Kasumi-1 (cell line): Measurements from ENCODE around the gene SPDYE16.
"Not testable (repeated sequence)": the region's sequence is repeated elsewhere in the genome, so short reads cannot be mapped to it uniquely, and the experiment has no call there.

ENCODE experiments used
- DNase-seq, 2 experiments: peaks; one replicate each; lab custom pipeline; 2025; lab: John Stamatoyannopoulos, UW

SPDYE16 gene

DNA sequence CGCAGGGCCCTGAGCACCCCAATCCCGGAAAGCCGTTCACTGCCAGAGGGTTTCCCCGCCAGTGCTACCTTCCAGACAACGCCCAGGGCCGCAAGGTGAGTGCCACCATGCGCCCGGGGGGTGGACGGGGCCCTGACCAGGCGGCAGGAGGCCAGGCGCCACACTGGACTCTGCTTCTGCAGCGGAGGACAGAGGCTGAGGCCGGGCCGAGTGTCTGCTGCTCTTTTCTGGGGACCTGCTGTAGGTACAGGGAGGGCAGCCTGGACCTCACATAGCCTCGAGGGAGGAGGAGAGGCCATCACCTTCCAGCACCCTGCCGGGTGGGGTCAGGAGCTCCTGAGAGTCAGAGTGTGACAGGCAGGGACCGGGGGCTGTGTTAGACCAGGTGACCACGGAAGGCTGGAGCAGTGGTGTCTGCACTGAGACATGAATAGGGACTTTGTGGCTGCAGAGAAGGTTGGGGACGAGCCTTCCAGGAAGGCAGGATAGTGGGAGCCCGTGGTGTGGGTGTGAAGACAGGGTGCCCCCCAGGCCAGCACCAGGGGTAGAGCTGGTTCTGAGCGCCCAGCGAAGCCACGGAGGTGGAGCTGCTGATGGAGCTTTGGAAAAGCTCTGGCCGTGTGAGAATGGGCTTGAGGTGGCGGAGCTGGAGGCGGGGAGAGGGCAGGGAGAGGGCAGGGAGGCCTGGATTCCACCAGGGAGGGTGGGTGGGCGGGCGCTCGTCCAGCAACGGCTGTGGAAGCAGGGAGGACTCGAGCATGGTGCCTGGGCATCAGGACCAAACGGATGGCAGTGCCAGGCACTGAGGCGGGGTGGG is 38.5 kb downstream of the SPDYE16 start:
- not testable (repeated sequence) for DNase-seq

DNA sequence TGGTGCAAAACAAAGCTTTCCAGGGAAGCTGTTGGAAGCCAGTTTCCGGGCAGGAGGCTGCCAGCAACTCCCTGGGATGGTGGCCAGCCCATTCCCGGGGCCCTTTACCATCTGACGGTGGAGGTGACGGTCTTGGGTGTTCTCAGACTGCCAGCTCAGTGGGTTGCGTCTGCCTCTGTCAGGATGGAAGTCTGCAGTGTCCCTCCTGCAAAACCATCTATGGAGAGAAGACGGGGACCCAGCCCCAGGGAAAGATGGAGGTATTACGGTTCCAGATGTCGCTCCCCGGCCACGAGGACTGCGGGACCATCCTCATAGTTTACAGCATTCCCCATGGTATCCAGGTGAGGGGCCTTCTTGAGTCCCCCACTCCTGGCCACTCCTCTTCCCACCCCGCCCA is 39.9 kb downstream of the SPDYE16 start:
- DNase-seq = not testable (repeated sequence)

DNA sequence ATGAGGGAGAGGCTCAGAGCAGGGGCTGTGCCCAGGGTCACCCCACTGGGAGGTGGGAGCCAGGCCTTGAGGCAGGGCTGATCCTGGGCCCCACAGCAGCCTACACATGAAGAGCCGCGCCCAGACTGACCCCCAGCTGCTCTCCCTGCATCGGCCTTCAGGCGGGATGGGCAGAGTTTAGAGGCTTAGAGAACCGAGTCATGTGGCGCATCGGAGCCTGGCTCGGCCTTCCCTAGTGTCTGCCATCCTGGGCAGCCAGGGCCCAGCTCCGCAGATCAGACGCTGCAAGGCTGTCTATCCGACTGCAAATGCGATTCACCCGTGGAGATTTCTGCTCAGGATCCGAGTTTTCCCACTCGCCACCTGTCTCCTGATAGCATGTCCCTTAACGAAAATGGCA is 40.3 kb downstream of the SPDYE16 start:
- DNase-seq = not testable (repeated sequence)

DNA sequence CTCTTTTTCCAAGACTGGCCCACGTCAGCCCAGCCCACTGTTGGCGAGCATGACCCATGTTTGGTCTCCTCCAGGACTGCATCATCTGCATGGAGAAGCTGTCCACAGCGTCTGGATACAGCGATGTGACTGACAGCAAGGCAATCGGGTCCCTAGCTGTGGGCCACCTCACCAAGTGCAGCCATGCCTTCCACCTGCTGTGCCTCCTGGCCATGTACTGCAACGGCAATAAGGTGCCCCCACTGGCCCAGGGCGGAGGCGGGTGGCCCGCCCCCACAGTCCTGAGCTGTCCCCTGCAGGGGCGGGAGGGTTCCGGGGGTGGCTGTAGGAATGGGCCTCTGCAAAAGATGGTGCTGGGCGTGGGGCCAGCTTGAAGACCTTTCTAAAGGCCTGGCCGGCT is 40.9 kb downstream of the SPDYE16 start:
- not testable (repeated sequence) for DNase-seq

DNA sequence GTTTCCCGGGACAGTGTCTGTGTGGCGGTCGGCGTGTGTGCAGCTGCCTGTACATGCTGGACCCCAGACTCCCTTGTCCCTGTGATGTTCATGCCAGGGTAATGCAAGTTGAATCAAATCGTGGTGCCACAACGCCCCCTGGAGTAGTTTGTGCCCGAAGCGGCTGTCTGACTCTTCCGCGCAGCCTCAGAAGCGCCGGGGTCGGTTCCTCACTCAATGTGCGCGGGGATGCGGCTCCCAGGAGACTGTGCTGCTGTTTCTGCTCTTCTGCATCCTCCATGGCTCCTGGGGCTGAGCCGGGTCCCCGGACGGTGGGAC is 43.2 kb downstream of the SPDYE16 start:
- DNase-seq = not testable (repeated sequence)

DNA sequence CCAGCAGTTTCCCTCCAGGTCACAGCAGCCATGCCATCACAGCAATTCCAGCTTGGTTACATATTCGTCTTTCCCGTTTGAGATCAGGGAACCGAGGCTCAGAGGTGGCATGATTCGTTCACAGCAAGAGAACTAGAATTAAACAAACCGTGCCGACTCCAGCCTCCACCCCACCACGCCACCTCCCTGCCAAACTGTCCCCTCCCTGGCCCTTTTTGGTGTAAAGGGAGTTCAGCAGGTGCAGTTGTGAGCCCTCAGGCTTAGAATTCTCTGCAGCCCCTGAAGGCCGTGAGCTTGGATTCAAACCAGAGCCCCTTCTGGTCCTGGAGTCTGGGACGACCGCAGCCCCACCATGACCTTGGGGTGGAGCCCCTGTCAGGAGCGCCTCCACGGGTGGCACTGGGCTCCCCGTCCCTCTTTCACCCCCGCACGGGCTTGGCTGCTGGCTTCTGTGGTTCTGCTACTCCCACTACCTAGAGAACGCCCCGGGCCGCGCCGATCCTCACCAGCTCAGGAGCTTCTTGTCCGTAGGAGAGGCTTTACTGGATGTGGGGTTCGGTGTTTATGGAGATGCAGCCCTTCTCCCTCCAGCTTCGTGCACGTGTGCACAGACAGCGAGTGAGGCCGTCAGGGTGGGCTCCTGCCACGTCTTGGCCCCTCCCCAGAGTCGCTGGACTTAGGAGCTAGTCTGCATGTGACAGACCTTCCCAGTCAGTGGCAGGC is 43.7 kb downstream of the SPDYE16 start:
- not testable (repeated sequence) for DNase-seq

DNA sequence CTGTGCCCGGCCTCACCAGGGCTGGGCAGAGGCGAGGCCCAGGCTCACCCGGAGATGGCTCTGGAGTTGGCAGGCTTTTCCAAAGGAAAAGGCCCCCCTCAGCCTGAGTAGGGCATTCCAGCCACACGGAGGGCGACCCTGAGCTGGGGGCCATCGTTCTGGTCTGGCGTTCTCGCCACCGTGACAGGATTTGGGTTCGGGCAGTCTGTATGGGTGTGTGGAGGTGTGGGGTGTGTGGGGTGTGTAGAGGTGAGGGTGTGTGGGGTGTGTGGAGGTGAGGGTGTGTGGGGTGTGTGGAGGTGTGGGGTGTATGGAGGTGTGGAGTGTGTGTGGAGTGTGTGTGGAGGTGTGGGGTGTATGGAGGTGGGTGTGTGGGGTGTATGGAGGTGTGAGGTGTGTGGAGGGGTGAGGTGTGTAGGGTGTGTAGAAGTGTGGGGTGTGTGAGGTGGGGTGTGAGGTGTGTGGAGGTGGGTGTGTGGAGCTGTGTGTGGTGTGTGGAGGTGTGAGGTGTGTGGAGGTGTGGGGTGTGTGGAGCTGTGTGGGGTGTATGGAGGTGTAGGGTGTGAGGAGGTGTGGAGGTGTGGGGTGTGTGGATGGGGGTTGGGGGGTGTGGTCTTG is 44.4 kb downstream of the SPDYE16 start:
- not testable (repeated sequence) for DNase-seq

DNA sequence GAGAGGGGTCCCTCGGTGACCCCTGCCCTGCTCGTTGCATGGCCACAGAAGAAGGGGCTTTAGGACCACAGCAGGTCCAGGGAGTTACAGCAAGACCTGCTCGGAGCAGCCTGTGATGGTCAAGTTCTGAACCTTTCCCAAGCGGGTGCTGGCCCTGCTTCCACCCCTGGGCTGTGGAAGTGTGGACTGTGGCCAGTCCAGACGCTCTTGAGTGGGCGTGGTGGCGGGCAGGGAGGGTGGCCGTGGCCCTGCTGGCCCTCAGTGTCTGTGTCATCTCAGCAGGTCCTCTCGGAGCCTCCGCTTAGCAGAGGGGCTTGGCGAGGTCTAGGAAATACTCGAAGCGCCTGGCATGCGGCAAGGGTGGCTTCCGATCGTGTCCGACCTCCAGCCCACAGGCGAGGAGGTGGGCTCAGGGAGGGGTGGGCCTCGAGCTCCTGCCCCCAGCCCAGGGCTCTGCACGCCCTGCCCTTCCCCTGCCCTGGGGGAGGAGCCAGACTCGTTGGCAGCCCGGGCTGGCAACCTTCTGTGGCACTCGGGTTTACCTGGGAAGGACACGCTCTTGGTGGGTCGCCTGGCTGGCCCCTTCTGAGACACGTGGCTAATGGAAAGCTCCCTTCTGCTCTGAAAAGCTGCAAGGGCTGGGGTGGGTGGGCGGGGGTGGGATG is 45.0 kb downstream of the SPDYE16 start:
- not testable (repeated sequence) for DNase-seq

DNA sequence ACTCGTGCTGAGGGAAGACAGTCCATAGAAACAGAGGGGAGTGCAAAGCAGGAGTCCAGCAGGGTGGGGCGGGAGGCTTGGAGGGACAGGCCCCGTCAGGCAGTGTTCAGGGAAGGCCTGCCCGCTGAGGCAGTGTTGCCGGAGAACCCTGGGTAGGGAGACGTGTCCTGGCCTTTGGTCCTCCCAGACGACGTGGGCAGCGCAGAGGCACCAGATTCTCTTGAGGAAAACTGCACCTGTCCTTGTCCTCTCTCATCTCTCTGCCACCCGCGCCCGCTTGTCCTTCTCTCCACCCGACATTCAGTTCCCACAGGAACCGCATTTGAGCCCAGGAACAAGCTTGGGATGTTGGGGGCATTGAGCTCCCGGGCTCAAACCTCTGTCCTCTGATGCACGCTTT is 47.4 kb downstream of the SPDYE16 start:
- not testable (repeated sequence) for DNase-seq

DNA sequence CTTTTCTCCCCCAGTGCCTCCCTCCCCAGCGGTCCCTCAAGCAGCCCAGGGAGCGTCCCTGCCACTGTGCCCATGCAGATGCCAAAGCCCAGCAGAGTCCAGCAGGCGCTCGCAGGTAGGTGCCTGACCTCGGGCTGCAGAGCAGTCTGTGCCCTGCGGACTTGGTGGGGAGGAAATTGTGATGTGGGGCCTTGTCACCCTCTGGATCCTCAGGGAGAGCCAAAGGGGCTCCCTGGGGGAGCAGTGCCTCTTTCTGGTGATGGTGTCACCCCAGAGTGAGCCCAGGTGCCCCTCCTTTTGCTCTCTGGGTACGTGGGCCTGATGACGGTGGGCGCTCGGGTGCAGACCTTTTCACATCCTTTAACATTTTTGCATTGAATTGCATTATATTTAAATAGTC is 51.0 kb downstream of the SPDYE16 start:
- not testable (repeated sequence) for DNase-seq

DNA sequence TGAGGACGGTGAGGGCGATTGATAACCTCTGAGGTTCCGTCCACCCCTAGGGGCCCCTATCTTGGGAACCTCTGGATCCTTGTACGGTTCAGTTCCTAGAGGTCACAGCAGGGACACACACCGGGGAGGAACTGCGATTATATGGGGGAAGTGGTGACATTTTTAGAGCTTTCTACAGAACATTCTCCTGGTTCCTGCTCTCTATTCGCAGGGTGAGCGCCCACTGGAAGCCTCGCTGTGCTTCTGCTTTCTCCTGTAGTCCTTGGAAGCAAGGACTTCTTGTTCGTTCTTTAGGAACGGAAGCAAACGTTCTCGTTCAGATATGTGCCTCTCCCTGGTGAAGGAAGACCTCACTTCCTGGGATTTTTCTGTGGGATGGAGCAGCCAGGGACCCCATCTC is 55.1 kb downstream of the SPDYE16 start:
- DNase-seq = not testable (repeated sequence)

DNA sequence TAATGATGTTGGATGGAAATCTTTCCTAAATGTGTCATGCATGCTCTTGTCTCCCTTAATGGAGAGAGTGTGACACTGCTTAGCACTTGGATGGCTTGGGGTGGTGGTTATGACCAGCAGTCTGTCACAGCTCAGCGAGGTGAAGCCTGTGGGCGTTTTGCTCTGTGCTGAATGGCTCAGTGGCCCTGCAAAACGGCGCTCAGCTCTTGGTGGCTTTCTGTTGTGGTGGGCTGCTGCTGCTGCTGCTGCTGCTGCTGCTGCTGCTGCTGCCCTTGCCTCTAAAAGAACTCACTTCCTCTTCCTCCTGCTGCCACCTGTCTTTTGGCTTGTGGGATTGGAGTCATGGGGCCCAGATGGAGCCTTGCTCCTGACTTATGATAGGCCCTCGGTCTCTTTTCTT is 56.5 kb downstream of the SPDYE16 start:
- not testable (repeated sequence) for DNase-seq

DNA sequence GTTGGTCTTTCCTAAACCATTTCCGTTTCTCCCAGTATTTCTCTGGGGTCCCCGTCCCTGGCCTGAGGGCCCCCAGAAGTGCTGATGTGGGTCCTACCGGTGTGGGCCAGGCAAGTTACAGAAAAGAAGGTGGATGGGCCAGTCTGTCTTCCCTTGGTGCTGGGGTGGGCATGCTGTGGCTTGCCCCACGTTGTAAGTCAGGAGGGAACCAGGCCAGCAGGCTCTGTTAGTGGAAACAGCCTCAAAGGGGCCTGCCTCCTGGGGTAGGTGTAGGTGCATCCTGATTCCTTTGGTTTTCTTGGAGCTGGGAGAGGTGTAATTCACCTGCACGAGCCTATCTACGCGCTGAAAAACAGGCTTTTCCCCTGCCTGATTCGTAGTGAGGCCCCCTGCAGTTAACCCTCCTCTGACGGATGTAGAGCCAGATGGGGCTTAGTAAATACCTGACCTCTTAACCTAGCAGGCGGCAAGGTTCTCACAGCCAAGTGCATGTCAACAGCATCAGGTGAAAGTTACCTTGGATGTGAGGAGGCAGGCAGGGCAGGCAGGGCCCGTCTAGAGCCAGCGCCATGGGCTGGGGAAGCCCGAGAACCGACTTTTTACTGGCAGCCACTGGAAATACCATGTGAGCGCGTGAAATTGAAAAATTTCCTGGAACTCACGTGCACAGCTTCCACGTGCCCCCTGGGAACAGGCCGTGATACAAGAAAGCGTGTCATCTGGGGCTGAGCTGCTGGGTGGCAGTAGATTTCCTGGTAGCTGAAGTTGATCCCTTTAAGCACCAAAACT is 57.1 kb downstream of the SPDYE16 start:
- DNase-seq = not testable (repeated sequence)

DNA sequence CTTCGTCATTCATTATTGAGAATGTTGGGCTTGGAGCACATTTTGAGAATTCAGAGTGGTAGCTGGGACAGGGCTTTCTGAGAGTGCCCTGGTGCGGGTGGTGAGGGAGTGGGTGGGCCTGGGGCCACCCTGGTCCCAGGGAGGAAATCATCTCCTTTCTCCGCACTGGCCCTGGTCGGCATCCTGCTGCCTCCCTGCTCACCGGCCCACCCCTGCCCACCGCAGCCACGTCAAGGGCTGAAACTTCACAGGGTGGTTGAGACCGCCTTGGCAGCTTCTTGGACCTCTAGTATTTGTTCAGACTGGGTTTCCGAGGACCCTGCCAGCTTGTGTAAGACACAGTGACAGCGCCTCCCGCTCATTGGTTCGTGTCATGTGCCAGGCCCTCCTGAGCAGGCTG is 58.6 kb downstream of the SPDYE16 start:
- not testable (repeated sequence) for DNase-seq

DNA sequence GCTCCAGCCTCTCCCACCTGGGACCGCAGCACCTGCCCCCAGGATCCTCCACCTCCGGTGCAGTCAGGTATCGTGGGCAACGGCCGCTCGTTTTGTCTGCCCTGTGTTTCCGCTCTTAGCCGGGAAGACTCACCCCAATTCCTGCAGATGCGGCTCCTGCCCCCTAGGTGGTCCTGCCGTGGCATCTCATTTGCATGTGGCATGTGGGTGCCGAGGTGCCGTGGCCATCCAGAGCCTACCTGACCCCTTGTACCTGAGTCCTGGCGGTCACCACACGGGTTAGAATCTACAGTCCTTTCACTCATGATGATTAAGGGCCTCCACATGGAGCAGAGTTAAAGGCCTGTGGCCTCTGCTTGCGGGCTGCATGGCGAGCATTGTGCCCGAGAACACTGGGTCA is 60.0 kb downstream of the SPDYE16 start:
- not testable (repeated sequence) for DNase-seq

DNA sequence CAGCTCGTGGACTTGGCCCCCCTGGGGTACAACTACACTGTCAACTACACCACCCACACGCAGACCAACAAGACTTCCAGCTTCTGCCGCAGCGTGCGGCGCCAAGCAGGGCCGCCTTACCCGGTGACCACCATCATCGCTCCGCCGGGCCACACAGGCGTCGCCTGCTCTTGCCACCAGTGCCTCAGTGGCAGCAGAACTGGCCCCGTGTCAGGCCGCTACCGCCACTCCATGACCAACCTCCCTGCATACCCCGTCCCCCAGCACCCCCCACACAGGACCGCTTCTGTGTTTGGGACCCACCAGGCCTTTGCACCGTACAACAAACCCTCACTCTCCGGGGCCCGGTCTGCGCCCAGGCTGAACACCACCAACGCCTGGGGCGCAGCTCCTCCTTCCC is 60.4 kb downstream of the SPDYE16 start:
- not testable (repeated sequence) for DNase-seq
